HG03064 (cell line): ENCODE results near the gene MRPL1.
"Not testable (repeated sequence)": the region's sequence is repeated elsewhere in the genome, so short reads cannot be mapped to it uniquely, and the experiment has no call there.

Source experiments
- ATAC-seq: cut with Tn5 transposase; IDR thresholded peaks from one replicate; pipeline ENCODE4 v1.9.1; 2021; ENCODE audit warnings: low read depth; ENCODE audit not compliant: unreplicated experiment

MRPL1 gene

DNA sequence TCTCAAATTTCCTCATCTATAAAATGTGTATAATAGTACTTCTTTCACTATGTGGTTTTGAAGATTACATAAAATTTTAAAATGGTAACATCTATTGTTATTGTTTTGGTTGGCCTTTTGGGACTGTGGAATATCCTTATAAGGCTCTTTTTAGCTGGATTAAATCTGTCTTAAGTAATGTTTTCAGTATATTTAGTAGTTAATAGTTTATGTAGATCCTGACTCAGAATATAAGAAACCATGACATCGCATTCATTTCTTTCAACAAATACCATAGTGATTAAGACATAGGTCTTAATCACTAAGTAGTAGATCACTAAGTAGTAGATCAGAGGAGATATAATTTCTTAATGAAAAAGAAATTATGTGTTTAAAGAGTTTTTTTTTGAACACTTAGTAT lies 48.5 kb downstream of the MRPL1 start:
- no peak for ATAC-seq

DNA sequence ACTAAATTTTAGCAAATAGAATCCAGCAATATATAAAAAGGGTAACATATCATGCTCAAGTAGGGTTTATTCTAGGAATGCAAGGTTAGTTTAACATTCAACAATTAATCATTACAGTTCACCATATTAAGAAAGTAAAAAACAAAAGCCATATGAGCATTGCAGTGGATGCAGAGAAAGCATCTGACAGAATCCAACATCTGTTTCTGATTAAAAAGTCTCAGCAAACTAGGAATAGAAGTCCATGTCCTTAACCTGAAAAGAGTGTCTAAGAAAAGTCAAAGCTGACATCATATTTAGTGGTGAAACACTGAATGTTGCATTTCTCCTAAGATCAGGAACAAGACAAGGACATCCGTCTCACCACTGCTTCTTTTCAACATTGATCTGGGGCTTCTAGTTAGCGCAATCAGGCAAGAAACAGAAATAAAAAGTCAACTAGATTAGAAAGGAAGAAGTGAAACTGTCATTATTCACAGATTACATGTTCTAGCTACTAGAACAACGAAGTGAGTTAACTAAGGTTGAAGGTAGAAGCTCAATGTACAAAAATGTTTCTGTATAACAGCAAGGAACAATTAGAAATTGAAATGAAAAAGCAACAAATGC lies 49.3 kb downstream of the MRPL1 start:
- peak; percentile 77 for ATAC-seq

DNA sequence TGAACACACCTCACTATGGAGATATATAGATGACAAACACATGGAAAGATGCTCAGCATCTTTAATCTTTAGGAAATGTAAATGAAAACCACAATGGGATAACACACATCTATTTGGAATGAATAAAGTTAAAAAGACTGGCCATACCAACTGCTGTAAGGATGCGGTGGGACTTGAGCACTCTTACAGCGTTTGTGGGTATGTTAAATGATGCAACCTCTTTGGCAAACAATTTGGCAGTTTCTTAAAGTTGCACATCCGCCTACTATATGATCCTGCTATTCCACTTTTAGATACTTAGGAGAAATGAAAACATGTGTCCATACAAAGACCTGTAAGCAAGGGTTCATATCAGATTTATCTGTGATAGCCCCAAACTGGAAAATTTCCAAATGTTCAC lies 50.7 kb downstream of the MRPL1 start:
- ATAC-seq: no peak

DNA sequence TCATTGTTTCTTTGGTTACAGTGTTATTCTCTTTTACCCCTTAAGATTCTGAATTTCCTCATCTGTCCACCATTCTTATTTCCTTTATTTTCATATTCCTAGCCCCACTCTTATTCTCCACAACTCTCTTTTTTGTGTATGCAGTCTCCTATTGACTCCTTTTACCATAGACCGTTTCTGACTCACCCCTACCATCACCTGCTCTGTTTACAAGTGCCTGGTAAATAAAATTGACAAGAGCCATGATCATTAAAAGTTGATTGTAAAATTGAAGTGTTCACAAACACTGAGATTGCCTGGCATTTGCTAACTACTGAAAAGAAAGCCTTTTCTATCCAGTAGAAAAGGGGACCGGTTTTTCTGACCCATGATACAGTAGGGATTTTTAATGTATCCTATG lies 54.4 kb downstream of the MRPL1 start:
- ATAC-seq: no peak

DNA sequence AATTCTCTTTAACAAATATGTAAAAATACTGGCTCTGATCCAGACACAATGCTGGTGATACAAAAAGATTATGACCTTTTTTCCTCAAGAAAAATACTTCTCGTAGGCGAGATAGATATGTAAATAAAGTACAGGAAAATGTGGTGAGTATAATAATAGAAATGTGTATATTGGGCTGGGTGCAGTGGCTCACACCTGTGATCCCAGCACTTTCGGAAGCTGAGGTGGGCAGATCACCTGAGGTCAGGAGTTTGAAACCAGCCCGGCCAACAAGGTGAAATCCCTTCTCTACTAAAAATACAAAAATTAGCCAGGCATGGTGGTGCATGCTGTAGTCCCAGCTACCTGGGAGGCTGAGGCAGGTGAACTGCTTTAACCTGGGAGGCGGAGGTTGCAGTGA lies 55.0 kb downstream of the MRPL1 start:
- no peak for ATAC-seq

DNA sequence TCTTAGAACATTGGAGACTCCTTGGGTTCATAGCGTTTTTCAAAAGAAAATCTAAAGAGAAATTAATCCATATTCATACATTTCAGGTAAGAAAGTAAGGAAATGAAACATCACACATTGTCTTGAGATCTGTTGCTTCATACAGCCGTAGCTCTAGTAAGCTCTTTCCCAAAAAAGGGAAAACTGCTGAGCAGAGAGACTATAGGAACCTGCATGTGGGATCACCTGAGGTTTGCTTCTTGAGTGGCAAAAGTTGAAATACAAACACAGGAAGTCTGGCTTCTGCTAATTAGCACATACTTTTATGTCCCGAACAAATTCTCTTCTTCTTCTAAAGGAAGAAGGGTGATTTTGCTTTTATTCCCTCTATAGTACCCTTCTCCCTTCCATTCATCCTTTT lies 57.7 kb downstream of the MRPL1 start:
- no peak for ATAC-seq

DNA sequence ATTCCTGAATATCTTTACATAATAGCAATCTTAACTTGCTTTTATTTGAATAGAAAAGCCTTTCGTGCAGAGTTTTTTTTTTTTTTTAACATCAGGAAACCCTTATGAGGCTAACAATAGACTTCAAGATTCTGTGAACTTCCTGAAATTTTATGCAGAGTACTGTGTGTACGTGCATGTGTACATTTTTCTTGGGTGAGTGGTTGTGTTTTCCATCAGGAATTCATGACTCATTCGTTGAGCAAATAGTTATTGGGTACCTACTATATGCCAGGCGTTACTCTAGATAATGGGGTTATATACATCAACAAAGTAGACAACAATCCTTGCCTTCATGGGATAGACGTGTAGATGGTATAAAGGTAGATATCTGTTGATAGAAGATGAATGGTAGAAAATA lies 59.1 kb downstream of the MRPL1 start:
- no peak for ATAC-seq

DNA sequence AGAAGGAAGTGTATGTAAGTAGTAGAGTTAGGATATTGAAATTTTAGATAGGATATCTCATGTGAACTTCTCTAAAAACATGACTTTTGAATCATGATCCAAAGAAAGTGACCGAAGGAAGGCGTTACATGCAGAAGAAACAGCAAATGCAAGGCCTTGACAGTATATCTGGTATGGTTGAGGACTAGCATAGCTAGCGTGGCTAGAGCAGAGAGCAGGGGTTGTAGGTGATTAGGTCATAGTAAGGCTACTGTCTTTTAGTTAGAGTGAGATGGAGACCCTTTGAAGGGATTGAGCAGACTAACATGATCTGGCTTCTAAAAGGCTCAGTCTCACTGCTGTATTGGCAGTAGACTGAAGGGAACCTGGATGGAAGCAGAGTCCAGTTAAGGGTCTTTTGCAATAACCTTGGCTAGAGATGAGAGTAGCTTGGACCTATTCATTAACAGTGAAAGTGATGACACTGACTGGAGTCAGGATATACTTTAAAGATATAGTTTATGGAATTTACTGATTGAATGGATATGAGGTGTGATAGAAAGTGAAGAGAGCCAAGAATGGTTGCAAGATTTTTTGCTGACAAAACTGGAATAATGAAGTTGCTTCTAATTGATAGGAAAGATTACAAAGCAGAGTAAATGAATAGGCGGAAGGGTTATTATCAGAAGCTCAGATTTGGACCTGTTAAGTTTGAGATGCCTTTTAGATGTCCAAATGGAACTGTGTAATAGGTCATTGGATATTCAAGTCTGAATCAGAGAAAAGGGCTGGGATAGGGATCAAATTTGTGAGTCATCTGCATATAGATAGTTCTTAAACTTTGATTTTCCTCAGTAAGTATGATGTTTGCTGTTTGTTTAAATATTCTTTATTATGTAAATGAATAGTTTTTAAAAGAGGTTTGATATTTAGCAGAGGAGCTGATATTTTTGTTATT lies 59.8 kb downstream of the MRPL1 start:
- ATAC-seq: no peak

DNA sequence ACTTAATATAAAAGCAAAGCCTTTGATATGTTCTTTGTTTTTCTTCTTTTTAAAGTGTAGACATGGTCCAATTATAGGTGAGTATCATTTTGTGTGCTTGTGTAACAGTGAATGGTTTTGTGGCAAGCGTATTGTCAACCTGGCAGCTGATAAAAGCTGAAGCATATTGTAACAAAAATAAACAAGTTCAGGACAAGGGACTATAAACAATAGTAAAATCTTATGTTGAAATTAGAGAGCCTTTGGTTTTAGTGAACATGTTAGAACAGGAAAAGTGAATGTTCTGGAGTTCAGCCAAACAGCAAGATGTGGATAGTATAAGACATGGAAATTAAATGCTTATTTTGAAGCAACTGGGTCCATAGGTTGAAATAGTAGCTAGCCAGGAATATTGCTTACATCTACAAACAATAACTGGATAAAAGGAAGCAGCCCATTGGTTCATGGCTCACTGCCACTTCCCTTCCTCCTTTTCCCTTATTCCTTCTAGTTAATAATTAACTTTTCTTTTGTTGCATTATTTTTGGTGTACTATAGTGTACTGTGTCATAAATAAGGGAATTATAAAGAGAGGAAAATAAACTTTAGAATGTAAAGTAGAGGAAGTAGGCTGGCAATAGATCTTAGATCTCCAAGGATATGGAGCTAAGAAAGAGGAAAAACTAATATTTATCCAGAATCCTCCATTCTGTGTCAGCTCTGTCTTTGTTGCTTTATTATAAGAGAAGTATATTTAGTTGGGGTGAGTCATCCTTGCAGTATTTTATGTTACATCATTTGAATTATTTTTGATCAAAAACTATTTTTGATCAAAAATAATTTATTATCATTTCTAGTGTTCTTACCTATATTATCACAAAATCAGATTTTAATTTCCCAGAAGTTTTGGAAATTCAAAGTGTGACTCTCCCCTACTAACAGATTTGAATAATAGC lies 65.6 kb downstream of the MRPL1 start:
- ATAC-seq: no peak

DNA sequence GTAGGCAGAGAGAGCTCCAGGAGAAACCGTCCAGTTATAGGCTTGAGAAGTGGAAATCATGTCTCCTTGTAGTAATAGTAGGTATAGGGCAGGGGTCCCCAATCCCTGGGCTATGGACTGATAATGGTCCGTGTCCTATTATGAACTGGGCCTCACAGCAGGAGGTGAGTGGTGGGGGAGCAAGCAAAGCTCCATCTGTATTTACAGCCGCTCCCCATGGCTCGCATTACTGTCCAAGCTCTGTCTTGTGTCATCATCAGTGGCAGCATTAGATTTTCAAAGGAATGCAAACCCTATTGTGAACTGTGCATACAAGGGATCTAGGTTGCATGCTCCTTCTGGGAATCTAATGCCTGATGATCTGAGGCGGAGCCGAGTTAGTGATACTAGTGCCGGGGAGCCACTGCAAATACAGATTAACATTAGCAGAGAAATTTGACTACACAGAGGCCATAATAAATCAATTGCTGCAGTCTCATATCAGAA lies 67.6 kb downstream of the MRPL1 start:
- no peak for ATAC-seq

DNA sequence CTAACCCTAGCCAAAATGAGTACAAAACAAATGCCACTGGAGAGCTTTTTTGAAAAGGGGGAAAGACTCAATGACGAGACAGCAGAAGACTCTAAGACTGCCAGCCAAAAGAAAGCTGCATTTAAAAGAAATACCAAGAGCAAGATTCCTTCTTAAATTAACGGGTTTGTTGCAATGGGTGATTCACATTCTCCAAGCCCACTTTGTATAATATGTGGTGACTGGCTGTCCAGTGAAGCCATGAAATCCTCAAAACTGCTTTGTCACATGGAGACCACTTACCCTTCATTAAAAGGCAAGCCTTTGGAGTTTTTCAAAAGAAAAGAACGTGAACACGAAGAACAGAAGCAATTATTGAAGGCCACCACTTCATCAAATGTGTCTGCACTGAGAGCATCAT lies 68.2 kb downstream of the MRPL1 start:
- ATAC-seq: no peak

DNA sequence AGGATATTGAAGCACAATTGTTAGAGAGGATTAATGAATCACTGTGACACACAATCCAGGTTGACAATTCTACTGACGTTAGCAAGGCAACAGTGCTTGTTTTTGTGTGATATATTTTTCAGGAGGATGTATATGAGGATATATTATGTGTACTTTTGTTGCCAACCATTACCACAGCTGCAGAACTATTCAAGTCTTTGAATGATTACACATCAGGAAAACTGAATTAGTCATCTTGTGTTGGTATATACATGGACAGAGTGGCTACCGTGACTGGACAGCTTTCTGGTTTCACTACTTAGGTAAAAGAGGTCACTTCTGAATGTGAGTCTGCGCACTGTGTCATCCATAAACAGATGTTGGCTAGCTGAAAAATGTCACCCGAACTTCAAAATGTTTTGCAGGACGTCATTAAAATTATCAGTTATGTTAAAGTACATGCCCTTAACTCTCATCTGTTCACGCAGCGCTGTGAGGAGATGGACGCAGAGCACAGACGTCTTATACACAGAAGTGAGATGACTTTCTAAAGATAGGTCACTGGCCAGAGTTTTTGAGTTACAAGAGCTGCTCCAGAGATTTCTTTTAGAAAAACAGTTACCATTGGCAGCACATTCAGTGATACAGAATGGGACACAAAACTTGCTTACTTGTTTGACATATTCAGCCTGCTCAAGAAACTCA lies 69.0 kb downstream of the MRPL1 start:
- no peak for ATAC-seq

DNA sequence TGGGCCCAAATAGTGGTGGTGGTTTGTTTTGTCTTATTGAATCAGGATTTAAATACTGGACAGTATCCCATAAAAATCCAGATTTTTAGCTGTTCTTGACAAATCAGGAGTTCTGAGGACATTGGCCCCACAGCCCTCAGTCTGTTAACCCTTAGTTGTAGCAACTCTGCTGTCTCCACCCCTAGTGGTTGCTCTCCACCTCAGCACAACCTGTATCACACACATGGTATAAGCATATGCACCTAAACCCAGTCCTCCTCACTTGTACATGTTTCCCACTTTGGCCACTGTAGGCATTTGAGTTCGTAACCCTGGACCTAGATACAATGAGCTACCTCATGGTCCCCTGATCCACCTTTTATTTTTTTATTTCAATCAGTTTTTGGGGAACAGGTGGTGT lies 75.9 kb downstream of the MRPL1 start:
- ATAC-seq: no peak

DNA sequence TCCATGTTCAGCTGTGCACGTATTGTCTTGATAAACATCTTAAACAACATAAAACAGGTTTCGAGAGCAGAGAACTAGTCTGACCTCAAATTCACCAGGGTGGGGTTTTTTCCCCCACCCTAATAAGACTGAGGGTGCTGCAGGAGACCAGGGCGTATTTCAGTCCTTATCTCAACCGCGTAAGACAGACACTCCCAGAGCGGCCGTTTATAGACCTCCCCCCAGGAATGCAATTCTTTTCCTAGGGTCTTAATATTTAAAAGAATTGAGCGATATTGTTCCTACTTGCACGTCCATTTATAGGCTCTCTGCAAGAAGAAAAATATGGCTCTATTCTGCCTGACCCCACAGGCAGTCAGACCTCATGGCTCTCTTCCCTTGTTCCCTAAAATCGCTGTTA lies 83.3 kb downstream of the MRPL1 start:
- ATAC-seq: not testable (repeated sequence)

DNA sequence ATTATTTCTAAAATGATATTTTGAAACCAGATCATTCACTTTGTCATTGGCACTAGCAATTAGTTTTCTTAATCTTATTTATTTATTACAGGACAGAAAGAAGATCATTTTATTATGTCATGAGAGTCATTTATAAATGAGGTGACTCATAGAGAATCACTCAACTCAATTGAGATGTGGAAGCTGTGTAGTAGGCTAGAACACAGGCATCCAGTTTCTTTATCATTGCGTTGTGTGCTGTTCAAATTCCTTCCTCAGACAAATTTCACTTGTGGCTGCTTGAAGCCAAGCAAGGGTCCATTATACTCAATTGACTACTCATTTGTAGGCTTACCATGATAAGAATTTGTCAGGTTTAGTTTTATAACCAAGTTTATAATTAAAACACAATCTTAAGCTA lies 87.6 kb downstream of the MRPL1 start:
- ATAC-seq: no peak

DNA sequence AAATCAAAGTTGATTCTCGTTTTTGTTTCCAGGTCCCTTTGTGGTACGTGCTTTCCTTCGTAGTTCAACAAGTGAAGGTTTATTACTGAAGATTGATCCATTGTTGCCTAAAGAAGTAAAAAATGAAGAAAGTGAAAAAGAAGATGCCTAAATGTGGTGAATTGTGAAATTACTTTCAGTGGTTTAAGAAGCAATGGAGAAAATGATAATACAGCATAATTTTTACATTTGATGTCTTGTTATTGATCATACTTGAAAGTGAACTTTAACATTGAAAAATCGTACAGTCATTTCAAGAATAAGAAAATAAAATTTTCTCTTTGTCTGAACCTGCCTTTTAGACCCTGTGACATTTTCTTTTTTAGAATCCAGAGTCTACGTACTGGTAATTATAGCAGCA lies 89.8 kb downstream of the MRPL1 start:
- ATAC-seq: no peak

DNA sequence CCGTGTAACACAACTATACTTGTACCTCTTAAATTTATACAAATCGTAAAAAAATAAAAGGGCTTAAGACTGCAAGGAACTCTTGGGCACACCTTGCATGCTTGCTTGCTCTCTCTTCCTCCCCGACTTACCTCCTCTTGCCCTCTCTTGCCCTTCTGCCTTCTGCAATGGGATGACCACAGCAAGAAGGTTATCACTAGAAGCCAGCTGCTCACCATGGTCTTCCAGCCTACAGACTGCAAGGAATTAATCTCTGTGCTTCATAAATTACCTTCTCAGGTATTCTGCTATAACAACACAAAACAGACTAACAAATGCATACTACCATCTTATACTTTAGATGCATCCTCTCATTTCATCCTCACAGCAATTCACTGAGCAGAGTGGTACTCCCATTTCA lies 92.1 kb downstream of the MRPL1 start:
- no peak for ATAC-seq

DNA sequence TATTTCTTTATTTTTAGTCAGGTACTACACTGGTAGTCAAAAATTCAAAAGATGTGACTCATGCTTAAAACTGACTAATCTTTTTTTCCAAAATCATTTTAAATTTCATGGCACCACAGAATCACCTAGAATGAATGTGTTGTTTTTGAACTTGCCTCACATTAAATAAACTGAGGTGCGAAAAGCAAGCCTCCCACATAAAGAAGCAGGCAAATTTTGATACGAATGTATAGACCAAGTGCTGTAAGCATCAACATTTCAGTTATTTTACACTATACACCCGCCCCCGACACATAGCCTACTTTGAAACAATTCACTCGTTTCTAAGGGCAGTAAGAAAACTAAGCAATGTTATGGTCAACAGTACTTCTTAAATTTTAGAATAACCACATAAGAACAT lies 94.3 kb downstream of the MRPL1 start:
- ATAC-seq: no peak

DNA sequence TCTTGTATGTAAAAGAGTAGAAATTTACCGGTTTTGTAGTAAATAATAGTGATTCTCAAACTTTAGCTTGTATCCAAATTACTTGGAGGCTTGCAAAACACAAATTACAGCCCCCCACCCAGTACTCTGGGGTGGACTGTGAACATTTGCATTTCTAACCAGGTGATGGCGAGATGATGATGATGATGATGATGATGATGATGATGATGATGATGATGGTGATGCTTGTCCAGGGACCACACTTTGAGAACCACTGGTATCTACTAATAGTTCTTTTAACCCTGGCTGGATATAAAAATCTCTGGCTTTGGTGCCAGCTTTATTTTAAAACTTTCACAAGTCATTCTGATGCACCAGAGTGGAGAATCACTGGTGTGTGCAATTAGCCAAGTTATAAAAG lies 96.3 kb downstream of the MRPL1 start:
- ATAC-seq: no peak

DNA sequence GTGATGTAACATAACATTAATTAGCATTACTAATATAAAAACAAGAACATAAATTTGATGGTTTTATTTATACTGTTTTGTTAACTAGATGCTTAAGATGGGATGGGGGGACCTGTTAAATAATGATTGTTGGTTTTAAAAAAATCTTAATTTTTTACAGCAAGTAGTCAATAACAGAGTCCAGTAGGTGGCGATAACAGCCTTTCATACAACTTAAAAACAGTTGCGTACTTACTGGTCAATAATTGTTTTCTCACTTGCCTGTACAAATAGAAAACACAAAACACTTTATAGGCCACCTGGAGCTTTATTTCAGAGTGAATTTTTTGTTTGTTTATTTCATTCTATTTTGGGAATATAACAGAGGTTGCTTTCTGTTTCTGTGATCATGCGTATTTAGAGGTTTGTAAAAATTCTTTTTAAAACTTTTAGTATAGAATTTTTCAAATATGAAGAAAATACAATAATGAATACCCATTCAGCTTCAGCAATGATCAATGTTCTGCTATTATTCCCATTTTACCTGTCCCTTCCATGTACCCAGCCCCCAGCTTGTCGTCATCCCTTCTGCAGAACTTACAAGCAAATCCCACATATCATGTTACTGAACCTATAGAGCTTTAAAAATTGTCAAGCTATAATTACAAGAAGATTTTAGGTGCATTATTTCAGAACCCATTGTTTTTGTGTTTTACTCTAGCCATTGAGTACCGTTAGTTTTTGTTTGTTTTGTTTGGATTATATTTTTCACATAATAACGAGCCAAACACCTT lies 97.1 kb downstream of the MRPL1 start:
- ATAC-seq: no peak
